Pulmonary artery endothelial cell (primary cell): ENCODE data around the gene RRP1B. TPM values are rescaled to one million over a fixed set of nuclear protein-coding genes. Genes with fewer than 3 reads are reported as not detected.
A peak's percentile ranks its signal among the peaks of the same experiment; 100 is the strongest.
"Not testable (repeated sequence)": the region's sequence is repeated elsewhere in the genome, so short reads cannot be mapped to it uniquely, and the experiment has no call there.

Source experiments
- DNase-seq: peaks from one replicate; pipeline ENCODE4 v3.0.0-alpha.2; 2011; ENCODE audit warnings: low read depth, low spot score
- total RNA-seq: library from RNA; depleted of rRNA; stranded (reverse); fragments of >200 nt; gene quantifications from 2 replicates; pipeline ENCODE4 v1.2.3, GENCODE V29; 2014

RRP1B gene
- total RNA-seq, 1 donor from 2014 or later, result 44.8 TPM

DNA sequence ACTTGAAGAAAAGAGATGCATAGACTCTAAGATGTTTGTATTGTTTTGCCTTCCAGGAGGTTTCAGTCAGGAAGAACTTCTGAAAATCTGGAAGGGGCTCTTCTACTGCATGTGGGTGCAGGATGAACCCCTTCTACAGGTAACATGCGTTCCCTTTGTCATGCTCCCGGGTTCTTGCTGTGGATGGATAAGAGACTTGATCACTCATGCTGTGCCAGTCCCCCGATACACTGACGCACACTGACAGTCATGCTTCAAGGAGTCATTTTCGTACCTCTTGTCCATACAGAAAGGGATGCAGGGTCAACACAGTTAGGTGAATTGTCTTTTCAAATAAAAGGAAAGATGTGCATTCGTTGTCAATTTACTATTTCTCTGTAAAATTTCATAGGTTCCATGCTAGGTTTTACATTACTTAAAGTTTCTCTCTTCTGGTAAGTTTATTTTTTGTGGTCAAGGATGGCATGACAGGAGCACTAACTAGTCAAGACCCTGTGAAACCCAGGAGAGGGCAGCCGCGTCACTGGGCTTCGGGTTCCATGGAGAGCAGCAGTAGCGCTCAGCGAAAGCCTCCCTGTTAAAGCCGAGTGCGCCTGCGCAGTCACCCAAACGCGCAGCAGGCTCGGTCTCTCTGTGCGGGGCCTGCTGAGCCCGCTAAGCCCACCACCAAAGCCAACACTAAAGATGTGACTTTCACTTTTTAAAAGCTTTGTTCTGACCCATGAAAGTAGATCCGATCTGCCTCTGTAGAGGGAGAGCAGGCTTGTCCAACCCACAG is 10.7 kb downstream of the RRP1B start:
- no peak for DNase-seq

DNA sequence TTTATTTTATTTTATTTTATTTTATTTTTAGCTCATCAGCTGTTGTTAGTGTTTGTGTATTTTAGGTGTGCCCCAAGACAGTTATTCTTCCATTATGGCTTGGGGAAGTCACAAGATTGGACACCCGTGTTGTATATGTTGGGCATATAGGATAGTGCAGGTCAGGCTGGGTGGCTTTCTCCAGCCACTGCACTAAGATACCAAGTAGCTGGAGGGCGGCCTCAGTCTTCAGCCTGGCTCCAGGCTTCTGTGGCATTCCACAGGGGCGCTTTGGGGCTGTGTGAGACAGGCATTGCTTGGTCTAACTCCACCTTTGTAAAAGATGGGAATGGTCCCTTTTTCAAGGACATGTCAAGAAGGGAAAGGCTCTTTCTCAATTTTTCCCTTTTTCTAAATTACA is 16.5 kb downstream of the RRP1B start:
- no peak for DNase-seq

DNA sequence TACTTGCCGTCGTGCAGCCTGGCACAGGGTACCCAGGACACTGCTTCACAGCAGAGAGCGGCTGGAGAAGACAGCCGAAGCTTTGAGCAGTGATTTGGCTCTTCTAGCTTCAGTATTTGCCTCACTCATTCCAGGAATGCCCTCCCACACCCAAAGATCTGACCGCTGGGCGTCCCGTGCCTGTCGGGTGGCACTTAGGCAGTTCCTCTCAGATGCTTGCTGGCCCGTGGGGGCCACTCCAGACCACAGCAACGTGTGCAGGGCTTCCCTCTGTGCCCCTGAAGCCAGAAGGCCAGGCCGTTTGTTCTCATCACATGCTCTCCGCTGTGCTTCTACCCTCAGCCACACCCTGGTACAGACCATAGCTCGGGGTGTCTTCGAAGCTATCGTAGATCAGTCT is 17.0 kb downstream of the RRP1B start:
- DNase-seq, result no peak

DNA sequence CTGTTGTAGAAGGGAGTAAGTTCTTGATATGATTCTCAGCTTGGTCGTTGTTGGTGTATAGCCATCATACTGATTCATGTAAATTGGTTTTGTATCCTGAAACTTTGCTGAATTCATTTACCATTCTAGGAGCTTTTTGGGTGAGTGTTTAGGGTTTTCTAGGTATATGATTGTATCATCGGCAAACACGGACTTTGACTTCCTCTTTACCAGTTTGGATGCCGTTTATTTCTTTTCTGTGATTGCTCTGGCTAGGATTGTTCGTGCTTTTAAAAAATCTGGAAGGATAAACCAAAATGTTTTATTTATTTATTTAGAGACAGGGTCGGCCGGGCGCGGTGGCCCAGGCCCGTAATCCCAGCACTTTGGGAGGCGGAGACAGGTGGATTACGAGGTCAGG is 20.6 kb downstream of the RRP1B start:
- no peak for DNase-seq

DNA sequence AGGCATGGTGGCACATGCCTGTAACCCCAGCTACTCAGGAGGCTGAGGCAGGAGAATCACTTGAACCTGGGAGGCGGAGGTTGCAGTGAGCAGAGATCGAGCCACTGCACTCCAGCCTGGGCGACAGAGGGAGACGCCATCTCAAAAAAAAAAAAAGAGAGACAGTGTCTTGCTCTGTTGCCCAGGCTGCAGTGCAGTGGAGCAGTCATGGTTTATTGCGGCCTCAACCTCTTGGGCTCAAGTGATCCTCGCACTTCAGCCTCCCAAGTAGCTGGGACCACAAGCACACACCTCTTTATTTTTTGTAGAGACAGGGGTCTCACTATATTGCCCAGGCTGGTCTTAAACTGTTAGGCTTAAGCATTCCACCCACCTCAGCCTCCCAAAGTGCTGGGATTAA is 21.1 kb downstream of the RRP1B start:
- DNase-seq, result not testable (repeated sequence)

DNA sequence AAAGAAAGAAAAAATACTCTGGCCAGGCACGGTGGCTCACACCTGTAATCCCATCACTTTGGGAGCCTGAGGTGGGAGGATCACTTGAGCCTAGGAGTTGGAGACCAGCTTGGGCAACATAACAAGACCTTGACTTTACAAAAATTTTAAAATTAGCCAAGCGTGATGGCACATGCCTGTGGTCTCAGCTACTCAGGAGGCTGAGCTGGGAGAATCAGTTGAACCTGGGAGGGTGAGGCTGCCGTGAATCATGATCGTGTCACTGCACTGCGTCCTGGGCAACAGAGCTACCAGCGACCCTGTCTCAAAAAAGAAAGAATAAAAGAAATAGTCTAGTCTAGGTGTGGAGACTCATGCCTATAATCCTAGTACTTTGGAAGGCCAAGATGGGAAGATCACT is 22.3 kb downstream of the RRP1B start:
- no peak for DNase-seq

DNA sequence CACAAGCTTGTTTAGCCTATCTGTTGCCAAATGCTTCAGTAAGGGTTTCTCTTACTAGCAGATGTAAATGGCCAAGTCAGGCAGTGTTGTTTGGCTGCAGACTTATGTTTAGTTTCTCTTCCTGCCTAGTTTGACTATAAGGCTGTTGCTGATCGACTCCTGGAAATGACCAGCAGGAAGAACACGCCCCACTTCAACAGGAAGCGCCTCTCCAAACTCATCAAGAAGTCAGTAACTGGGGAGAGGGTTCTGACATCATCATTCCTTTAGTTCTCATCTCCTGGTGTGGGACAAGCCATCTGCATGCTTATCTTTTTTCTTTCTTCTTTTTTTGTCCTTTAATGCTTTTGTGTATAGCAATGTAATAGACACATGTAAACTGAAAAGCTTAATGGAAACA is 25.1 kb downstream of the RRP1B start:
- peak; percentile 40 for DNase-seq

DNA sequence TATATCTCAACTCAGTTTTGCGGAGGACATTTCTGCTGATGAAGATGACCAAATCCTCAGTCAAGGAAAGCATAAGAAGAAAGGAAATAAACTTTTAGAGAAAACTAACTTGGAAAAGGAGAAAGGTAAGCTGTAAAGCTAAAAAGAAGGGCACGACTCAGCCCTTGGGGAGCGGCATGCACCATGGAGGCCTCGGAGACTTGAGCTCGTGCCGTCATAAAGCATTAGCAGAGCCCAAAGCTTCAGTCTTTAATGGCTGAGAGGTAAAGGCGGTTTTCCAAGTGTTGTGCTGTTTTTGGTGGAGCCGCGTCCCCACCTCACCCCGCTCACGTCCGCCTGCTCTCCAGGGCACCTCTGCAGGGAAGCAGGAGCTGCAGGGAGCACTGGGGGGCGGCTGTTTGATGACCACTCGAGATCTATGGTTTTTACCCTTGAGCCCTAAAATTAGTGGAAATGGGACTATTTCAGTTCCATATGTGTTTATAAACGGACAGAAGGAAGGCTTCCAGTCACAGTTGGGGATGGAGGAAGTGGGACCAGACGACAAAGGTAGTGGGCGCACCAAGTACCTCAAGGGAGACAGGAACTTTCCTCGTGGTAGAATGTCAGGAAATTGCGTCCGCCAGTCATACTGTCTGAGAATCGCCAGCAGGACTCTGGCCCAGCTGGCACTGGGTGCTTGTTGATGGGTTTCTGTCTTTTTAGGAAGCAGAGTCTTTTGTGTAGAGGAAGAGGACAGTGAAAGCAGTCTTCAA is 27.6 kb downstream of the RRP1B start:
- DNase-seq, result no peak

DNA sequence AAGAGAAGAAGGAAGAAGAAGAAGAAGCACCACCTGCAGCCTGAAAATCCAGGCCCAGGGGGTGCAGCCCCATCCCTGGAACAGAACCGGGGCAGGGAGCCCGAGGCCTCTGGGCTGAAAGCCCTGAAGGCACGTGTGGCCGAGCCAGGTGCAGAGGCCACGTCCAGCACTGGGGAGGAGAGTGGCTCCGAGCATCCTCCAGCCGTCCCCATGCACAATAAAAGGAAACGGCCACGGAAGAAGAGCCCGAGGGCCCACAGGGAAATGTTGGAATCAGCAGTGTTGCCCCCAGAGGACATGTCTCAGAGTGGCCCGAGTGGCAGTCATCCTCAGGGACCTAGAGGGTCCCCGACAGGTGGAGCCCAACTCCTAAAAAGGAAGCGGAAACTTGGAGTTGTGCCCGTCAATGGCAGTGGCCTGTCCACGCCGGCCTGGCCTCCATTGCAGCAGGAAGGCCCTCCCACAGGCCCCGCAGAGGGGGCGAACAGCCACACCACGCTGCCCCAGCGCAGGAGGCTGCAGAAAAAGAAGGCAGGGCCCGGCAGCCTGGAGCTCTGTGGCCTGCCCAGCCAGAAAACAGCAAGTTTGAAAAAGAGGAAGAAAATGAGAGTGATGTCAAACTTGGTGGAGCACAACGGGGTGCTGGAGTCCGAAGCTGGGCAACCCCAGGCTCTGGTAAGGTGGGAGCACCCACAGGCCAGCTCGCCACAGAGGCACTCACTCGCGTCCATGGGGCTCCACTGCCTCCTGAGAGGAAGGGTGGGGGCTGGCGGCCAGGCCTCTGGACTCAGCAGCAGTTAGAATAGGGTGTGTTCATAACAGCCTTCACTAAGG is 28.4 kb downstream of the RRP1B start:
- no peak for DNase-seq

DNA sequence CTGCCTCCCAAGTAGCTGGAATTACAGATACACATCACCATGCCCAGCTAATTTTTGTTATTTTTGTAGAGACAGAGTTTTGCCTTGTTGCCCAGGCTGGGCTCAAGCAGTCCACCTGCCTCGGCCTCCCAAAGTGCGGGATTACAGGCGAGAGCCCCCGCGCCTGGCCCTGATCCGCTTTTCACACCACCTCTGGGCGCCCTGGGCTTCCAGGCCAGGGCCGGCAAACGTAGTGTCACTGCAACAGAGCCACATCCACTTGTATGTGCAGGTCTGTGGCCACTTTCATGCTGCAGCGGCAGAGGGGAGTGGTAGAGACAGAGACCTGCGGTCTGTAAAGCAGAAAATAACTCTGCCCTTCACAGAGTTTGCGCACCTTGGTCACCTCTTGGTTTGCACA is 29.5 kb downstream of the RRP1B start:
- DNase-seq, result no peak

DNA sequence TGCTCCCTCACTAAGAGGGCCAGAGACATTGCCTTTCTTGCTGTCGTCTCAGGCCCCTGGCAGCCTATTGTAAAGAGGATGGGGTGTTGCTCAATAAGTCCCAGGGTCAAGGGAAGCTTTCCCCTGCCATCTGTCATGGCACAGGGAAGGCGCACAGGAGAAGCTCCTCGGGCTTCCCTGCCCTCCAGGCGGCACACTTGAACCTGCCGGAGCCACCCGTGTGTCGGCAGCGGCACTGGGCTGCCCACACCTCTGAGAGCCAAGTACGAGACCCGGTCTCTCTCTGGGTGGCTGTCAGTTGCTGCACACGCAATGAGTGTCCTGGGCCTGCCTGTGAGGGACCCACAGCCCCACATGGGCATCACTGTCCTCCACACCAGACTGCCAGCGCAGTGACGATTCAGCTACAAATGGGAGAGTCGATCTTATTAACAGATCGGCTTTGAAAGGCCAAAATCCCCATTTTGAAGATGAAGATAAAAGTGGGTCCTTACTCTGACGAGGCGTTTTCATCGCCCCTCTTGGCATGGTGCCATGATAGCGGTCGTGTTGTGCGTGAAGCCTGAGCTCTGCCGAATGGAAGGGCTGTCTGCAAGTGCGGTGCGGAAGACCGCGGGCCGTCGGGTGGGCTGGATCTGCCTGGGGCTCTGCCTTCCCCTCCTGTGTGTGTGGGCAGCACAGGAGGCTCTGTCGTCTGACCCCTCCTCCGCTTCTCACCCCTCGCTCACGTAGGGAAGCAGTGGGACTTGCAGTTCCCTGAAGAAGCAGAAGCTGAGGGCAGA is 30.4 kb downstream of the RRP1B start:
- DNase-seq, result no peak

DNA sequence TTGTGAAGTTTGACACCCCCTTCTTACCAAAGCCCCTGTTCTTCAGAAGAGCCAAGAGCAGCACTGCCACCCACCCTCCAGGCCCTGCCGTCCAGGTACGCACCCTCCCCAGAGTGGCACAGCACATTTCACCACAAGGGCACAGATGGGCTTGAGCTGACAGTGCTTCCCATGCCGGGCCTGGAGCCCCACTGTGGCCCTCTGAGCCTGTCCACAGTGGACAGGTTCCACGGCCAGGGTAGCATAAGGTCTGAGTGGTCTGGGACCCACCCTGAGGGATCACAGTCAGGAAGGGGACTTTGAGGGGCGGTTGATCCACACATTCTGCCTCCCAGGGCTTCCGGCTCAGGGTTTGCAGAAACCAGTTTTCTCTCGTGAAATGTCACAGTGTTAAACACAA is 31.0 kb downstream of the RRP1B start:
- DNase-seq, result no peak

DNA sequence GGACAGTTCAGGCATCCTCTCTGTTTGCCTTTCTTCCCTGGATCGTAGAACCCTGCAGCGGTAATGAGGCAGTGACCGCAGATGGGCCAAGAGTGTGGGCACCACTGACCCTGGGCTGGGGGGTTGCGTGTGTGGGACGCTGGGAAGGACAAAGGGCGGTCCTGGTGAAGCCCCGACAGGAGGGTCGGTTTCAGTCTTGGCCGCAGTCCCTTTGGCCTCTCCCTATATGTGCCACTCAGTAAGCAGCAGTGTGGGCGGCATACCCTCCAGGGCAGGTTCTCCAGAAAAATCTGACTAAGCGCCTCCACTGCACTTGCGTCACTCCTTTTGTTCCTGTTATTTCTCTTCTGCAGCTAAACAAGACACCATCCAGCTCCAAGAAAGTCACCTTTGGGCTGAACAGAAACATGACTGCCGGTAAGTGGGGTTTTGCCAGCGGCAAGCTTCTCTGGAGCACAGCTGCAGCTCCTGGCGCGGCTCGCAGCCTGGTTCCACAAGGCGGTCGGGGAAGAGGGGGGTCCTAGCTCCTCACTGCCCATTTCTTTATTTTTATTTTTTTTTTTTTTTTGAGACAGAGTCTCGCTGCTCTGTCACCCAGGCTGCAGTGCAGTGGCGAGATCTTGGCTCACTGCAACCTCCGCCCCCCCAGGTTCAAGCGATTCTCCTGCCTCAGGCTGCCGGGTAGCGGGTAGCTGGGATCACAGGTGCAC is 31.9 kb downstream of the RRP1B start:
- DNase-seq, result no peak

DNA sequence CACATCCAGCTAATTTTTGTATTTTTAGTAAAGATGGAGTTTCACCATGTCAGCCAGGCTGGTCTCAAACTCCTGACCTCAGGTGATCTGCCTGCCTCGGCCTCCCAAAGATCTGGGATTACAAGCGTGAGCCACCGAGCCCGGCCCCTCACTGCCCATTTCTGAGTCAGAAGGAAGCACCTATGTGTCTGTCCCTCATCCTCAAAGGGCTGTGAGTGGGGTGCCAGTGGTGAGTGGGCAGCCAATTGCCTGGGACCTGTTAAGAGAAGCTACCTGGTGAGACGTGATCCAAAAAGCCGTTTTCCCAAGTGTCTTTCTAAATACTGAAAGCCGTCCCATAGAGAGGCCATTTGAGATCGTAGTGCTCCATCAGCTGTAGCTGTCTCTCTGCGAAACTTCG is 32.4 kb downstream of the RRP1B start:
- no peak for DNase-seq

DNA sequence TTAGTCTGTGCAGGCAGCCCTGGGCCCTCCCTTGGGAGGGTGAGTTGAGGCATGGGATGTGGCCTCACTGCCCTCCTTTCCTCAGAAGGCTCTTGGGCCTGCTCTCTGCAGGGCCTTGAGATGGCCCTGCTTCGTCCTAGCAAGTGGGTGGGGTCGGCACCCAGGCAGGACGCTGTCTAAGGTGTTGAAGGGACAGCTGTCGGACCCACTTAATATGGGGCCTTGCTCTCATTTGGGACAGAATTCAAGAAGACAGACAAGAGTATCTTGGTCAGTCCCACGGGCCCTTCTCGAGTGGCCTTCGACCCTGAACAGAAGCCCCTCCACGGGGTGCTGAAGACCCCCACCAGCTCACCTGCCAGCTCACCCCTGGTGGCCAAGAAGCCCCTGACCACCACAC is 33.6 kb downstream of the RRP1B start:
- no peak for DNase-seq

DNA sequence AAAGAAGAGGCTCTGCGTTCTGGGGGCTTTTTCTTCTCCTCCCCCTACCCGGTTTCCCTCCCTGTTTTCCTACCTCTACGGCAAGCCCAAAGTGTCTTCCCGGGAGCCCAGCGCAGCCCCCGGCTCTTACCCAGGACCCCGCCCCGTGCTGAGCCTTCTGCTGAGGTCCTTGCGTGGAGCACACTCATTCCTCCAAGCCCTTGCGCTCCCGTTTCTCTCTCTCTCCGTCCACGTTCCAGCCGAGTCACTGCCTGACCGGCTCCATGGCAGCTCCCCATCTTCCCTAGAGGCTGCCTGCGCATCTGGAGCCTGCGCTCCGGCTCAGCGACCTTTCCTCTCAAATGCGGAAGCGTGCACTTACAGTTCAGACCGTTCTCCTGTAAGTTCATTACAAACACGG is 34.6 kb downstream of the RRP1B start:
- DNase-seq, result no peak

DNA sequence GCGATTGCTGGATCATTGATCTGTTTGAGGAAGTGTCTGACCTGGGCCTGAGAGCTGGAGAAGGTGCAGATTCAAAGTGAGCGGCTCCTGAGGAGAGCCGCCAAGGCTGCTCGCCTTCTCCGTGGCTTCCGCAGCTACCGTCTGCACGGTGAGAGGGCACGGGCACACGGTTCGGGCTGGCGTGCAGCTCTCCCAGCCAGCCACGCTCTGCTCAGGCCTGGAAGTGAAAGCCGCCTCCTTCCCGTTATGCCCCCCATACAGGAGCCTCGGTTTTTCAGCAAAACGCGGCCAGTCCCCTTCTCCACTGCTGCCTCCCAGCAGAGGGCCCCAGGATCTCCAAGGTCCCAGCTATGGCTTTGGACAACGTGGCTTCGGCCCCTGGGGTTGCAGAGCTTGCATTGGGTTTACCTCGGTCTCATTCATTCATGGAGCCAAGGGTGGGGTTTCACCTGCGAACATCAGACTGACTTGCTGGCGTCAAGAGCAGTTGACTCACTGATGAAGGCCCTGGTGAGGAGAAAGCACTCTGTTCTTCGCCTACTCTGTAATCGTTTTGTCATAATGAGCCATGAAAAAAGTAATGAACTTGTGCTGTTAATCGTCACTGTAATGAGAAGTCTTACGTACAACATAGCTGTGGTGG is 35.2 kb downstream of the RRP1B start:
- no peak for DNase-seq

DNA sequence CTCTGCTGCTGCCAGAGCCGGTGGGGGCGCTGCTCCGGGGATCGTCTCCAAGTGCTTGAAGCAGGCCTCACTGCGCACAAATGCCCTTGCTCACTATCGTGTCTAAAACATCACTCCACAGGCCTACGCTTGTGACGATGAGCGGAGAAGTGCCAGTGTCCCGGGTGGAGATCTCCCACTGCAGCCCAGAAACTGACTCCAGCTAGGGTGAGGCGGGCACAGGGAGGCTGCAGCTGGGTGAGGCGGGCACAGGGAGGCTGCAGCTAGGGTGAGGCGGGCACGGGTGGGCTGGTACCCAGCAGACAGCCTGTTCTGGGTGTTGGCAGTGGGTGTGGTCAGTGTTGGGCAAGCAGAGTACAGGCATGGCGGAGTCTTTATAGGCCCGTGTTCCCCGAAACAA is 36.9 kb downstream of the RRP1B start:
- DNase-seq, result no peak

DNA sequence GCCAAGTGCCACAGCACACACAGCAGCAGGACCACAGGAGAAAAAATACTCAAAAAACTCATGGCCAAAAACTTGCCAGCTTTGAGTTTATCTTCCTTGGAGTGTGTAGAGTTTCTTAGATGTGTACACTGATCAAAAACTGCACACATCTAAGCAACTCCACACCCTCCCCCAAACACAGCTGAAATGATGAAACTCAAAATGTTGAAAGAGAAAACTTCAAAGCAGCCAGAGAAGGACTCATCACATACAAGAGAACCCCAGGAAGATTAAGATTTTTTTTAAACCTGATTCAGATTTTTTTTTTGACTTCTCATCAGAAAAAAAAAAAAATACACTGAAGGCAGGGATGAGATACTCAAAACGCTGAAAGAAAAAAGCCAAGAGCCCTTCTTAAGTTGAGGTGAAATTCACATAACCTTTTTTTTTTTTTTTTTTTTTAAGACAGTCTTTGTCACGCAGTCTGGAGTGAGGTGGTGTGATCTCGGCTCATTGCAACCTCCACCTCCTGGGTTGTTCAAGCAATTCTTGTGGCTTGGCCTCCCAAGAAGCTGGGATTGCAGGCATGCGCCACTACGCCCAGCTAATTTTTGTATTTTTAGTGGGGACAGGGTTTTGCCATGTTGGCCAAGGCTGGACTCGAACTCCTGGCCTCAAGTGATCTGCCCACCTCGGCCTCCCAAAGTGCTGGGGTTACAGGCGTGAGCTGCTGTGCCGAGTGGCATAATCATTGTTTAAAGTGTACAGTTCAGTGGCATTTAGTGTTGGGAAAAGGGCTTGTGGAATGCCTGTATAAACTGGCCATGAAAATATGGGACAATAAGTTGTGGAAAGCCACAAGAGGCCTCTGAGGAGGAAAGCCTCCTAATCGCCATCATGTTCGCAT is 38.6 kb downstream of the RRP1B start:
- DNase-seq, result no peak
